ENCODE data around the gene IRX2. TPM values are rescaled to one million over a fixed set of nuclear protein-coding genes. Genes with fewer than 3 reads are reported as not detected.

Gene IRX2
- not detected in 2 replicates for total RNA-seq (2013; cell fraction: nucleolus; rRNA removed)
- total RNA-seq (2014; rRNA removed) (not detected in 2 replicates), total RNA-seq (2014; rRNA removed; fragmentation: Illumina TruSeq; extraction: Trizol) (not detected in 2 replicates), total RNA-seq (2021) (not detected in 2 replicates), polyA plus RNA-seq (2011; rRNA removed) (not detected in 2 replicates), polyA plus RNA-seq (2014; fragmentation: Illumina TruSeq; extraction: Trizol) (not detected in 2 replicates), polyA plus RNA-seq (2014; fragmentation: Nextera tagmentation; extraction: Ambion mirVana) (not detected), polyA plus RNA-seq (2014; rRNA removed) (not detected in 2 replicates), polyA plus RNA-seq (2016; fragmentation: Nextera tagmentation; extraction: Ambion mirVana) (not detected), polyA minus RNA-seq (2011; rRNA and poly(A)+ RNA removed) (not detected in 2 replicates), Bru-seq, nascent RNA (not detected), BruChase-seq, experiment 1, labeled RNA remaining after a 6-hour chase (not detected), BruChase-seq, experiment 2, labeled RNA remaining after a 2-hour chase (percentile 20 among the genes with signal in this experiment)
- polyA plus RNA-seq (2011; ENCODE audit: low read depth): not detected
- not detected in 2 replicates for polyA plus RNA-seq (2011; cell fraction: cytosol; rRNA removed)
- not detected in 2 replicates for polyA plus RNA-seq (2011; cell fraction: nucleus; rRNA removed)
- polyA plus RNA-seq (2012): not detected in 2 replicates
- polyA minus RNA-seq (2011; cell fraction: cytosol; rRNA and poly(A)+ RNA removed): not detected in 2 replicates
- not detected in 2 replicates for polyA minus RNA-seq (2011; cell fraction: nucleus; rRNA and poly(A)+ RNA removed)
- long read RNA-seq, experiment 1: 0 reads
- long read RNA-seq, experiment 2: 0 reads

GRCh38 chr5:2751592-2752021 lies at the start of gene IRX2:
Gene IRX2 (minus strand): TSS chr5:2751677. CDS start chr5:2751413, 264 bp downstream.
- no peaks in the 10 kb centered on the region for H3K27me3 ChIP-seq (replicated peaks in 1 of 2; ENCODE audit: control insufficient read depth in 2 of 2, insufficient read depth in 2 of 2, low read length in 1 of 2)
- no peak within 1 kb of the TSS for H3K4me3 ChIP-seq
- H3K9me3 ChIP-seq (replicated peaks; ENCODE audit: control insufficient read depth, insufficient read depth, low read length): peaks cover 2% of the 10 kb centered on the region; the same call in 2 of the 3 replicates
- ChIA-PET RAD21 (ENCODE audit: unreplicated experiment) (no interaction called here), CTCF (no interaction called here), POLR2A (no interaction called here), SMC1A (ENCODE audit: uncharacterized antibody, unreplicated experiment) (no interaction called here)
- H4K20me1 ChIP-seq (ENCODE audit: control insufficient read depth, insufficient read depth): no peaks in the 10 kb centered on the region
- intact Hi-C loops (cut with micrococcal nuclease; ENCODE audit: unreplicated experiment): no loop called here
- BruUV-seq (replicated peaks): no TSS peak
- H3K9ac ChIP-seq (ENCODE audit: control insufficient read depth, insufficient read depth, low read length): no peak within 1 kb of the TSS
- in situ Hi-C loops (cut with MboI): no loop called here
- H3K27ac ChIP-seq (ENCODE audit: control insufficient read depth, insufficient read depth): no peak within 1 kb of the TSS
- H3K36me3 ChIP-seq (ENCODE audit: control insufficient read depth in 2 of 2, insufficient read depth in 2 of 2, low read length in 1 of 2): no peaks in the 10 kb centered on the region
- H3K4me2 ChIP-seq (ENCODE audit: control insufficient read depth, insufficient read depth): no peak within 1 kb of the TSS
- no peaks in the 10 kb centered on the region for H3K79me2 ChIP-seq (ENCODE audit: control insufficient read depth, insufficient read depth, low read length)
- 68% methylated on average over 8 of the region's 53 CpGs for WGBS (ENCODE audit: insufficient coverage, insufficient replicate concordance, low lambda C conversion rate, missing lambda C conversion rate)
- no peak within 1 kb of the TSS for H2AFZ ChIP-seq (ENCODE audit: control insufficient read depth, low read depth, low read length)
- no peaks in the 10 kb centered on the region for H3K4me1 ChIP-seq (ENCODE audit: control insufficient read depth, insufficient read depth, low read length)
- DNase-seq (ENCODE audit: low read depth, low spot score) (no peak), FAIRE-seq (no peak), ATAC-seq (no peak)
- TF ChIP-seq EED (IDR thresholded peaks at IDR 0.05; ENCODE audit: low read depth) (no peak), ZNF622 (IDR thresholded peaks at IDR 0.05) (no peak), BMI1 (IDR thresholded peaks at IDR 0.05; ENCODE audit: borderline replicate concordance) (no peak), HDAC2 (IDR thresholded peaks at IDR 0.05) (no peak), SPI1 (IDR thresholded peaks at IDR 0.05; ENCODE audit: borderline replicate concordance, insufficient read depth, low read depth, low read length) (no peak), ZBTB40 (IDR thresholded peaks at IDR 0.05; ENCODE audit: borderline replicate concordance) (no peak), PKNOX1 (IDR thresholded peaks at IDR 0.05) (no peak), KAT2A (conservative IDR thresholded peaks at IDR 0.05; ENCODE audit: control insufficient read depth, low read depth, low read length) (no peak), FOS (IDR thresholded peaks at IDR 0.05; ENCODE audit: borderline replicate concordance, extremely low read depth, insufficient read length) (no peak), GATAD2B (conservative IDR thresholded peaks at IDR 0.05; ENCODE audit: low read depth) (no peak)
- TF ChIP-seq, protein P1, sequence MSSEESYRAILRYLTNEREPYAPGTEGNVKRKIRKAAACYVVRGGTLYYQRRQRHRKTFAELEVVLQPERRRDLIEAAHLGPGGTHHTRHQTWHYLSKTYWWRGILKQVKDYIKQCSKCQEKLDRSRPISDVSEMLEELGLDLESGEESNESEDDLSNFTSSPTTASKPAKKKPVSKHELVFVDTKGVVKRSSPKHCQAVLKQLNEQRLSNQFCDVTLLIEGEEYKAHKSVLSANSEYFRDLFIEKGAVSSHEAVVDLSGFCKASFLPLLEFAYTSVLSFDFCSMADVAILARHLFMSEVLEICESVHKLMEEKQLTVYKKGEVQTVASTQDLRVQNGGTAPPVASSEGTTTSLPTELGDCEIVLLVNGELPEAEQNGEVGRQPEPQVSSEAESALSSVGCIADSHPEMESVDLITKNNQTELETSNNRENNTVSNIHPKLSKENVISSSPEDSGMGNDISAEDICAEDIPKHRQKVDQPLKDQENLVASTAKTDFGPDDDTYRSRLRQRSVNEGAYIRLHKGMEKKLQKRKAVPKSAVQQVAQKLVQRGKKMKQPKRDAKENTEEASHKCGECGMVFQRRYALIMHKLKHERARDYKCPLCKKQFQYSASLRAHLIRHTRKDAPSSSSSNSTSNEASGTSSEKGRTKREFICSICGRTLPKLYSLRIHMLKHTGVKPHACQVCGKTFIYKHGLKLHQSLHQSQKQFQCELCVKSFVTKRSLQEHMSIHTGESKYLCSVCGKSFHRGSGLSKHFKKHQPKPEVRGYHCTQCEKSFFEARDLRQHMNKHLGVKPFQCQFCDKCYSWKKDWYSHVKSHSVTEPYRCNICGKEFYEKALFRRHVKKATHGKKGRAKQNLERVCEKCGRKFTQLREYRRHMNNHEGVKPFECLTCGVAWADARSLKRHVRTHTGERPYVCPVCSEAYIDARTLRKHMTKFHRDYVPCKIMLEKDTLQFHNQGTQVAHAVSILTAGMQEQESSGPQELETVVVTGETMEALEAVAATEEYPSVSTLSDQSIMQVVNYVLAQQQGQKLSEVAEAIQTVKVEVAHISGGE (CRISPR knock-in tag; IDR thresholded peaks at IDR 0.05): no peak
